ENCODE measurements around the gene SH3GL2. TPM values are rescaled to one million over a fixed set of nuclear protein-coding genes. Genes with fewer than 3 reads are reported as not detected.

SH3GL2 gene
- total and polyA plus RNA-seq, 8 donors: 0.84 to 10.3 (median 6.3) TPM

DNA sequence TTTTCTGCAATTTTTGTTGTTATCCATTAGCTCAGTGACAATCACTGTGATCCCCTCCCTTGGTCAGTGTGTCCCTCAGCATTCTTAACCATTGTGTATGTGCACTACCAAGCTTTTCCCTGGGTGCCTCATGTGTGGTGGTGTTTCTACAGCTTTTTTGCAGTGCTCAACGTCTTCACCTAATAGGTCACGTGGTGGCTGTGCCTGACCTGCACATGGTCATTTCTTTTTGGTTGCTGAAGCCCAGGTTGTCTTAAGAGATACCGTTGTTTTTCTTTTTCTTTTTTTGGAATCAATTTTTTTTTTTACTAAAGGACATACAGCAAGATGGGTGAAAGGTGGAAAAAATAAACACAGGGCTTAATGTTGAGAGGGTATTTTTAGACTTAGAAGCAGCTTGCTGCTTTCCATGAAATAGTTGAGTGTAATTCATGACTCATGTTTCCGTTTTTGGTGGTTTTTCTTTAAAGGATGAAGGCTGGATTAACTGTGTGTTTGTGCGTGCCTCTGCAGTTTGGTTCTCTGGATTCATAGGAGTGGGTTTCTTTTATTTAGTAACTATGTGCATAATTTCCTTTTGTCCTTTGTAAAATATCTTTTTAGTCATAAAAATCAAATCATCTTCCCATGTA lies 22.2 kb downstream of the SH3GL2 start:
- Histone ChIP-seq H3K27me3 (no peaks in the 10 kb centered on the region), H3K27ac (no peak overlapping the region), H3K36me3 (no peaks in the 10 kb centered on the region), H3K4me1 (no peaks in the 10 kb centered on the region), H3K9me3 (no peaks in the 10 kb centered on the region), H3K4me3 (no peak overlapping the region)
- intact Hi-C loops (cut with DNase I): no loop called here
- ATAC-seq (no peak), DNase-seq (no peak)
- TF ChIP-seq, protein P1, sequence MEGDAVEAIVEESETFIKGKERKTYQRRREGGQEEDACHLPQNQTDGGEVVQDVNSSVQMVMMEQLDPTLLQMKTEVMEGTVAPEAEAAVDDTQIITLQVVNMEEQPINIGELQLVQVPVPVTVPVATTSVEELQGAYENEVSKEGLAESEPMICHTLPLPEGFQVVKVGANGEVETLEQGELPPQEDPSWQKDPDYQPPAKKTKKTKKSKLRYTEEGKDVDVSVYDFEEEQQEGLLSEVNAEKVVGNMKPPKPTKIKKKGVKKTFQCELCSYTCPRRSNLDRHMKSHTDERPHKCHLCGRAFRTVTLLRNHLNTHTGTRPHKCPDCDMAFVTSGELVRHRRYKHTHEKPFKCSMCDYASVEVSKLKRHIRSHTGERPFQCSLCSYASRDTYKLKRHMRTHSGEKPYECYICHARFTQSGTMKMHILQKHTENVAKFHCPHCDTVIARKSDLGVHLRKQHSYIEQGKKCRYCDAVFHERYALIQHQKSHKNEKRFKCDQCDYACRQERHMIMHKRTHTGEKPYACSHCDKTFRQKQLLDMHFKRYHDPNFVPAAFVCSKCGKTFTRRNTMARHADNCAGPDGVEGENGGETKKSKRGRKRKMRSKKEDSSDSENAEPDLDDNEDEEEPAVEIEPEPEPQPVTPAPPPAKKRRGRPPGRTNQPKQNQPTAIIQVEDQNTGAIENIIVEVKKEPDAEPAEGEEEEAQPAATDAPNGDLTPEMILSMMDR (IDR thresholded peaks at IDR 0.05): no peak

DNA sequence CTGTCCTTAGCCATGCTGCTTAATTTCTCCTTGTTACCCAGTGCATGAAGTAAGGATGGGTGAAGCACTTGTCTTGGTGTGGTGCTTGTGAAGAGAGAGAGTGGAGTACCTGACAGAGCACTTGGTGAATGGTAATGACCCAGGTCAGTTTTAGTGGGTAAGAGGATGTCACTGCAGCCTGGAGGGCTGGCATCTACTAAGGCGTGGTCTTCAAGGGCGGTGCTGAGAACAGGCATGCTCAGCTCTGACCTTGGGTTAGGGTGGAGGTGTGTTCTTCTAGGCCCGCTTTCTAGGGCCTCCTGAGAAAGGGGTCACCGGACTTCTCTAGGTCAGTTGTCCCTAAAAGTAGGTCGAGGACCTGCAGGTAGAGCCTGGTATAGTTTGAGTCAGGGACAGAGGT lies 25.7 kb downstream of the SH3GL2 start:
- intact Hi-C loops (cut with DNase I): no loop called here
- TF ChIP-seq, protein P1 (IDR thresholded peaks at IDR 0.05): no peak
- Histone ChIP-seq H3K9me3 (no peaks in the 10 kb centered on the region), H3K27ac (no peak overlapping the region), H3K27me3 (no peaks in the 10 kb centered on the region), H3K36me3 (no peaks in the 10 kb centered on the region), H3K4me1 (no peaks in the 10 kb centered on the region), H3K4me3 (no peak overlapping the region)
- ATAC-seq: no peak
- DNase-seq: no peak

DNA sequence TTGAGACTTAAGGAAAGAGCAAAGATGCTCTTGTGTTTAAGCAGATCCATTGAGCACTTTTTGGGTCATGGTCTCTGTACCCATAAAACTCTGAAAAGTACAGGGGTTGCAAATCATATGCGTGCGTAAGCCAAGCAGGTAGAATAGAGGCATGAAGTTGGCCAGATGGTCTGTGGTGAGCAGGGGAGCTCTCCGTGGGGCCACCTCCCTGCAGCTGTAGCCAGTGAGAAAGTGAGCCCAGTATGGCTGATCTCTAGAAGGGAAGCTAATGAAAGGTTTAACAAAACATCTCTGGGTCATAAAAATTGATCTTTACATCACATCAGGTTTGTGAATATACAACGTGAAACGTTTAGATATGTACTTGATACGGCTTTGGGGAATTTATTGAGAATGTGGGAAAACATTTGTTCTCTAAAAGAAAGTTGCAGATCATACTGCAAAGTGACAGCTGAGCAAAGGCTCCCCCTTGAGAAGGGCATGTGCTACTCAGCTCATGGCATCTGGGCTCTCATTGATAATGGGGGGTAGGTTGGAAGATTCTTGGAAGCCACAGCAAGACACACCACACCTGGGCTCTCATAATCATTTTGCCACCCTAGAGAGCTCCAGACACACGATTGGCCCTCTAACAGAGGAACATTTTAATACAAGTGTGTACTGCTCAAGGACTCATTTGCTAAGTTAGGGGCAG lies 30.6 kb downstream of the SH3GL2 start:
- DNase-seq (no peak), ATAC-seq (no peak)
- H3K27ac ChIP-seq: no peak overlapping the region
- no peaks in the 10 kb centered on the region for H3K36me3 ChIP-seq
- no peaks in the 10 kb centered on the region for H3K9me3 ChIP-seq
- no peak overlapping the region for H3K4me3 ChIP-seq
- no peaks in the 10 kb centered on the region for H3K4me1 ChIP-seq
- TF ChIP-seq, protein P1 (IDR thresholded peaks at IDR 0.05): no peak
- no peaks in the 10 kb centered on the region for H3K27me3 ChIP-seq
- intact Hi-C loops (cut with DNase I): no loop called here

DNA sequence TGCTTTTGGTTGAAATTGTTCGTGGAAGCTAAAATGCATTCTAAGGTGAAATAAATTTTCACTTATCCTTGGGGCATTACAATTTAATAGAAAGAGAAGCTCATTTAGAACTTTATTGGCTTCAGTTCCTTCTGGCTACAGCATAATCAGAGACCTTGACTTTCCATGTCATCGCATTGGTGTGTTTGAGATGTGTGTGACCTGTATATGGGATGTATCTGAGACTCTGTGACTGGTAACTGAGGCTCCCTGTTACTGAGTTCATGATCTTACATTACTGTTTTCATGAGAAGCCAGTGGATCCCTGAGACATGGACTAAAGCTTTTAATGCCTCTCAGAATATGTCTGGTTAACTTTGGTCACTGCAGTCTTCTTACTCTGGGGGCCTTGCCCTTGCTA lies 32.5 kb downstream of the SH3GL2 start:
- ATAC-seq (no peak), DNase-seq (no peak)
- Histone ChIP-seq H3K4me3 (no peak overlapping the region), H3K9me3 (no peaks in the 10 kb centered on the region), H3K27ac (no peak overlapping the region), H3K36me3 (no peaks in the 10 kb centered on the region), H3K4me1 (no peaks in the 10 kb centered on the region), H3K27me3 (no peaks in the 10 kb centered on the region)
- intact Hi-C loops (cut with DNase I): no loop called here
- TF ChIP-seq, protein P1 (IDR thresholded peaks at IDR 0.05): no peak

DNA sequence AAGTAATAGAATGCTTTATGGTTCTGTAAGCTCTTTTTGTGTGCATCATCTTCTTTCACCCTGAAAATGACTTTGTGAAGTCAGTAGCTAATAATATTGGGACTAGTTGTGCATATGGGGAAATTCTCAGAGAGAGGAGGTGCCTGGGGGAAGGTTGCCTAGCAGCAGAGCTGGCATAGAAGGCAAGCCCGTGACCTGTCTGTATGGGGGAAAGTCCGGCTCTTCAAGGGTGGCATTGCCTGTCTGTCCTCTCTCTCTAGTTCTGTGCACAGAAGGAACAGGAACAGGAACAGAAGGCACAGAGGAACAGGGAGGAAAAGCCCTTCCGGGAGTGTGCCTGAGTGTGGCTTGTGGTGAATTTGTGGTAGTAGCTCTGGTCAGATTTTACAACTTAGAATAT lies 33.1 kb downstream of the SH3GL2 start:
- DNase-seq (no peak), ATAC-seq (peak; percentile 23)
- Histone ChIP-seq H3K36me3 (no peaks in the 10 kb centered on the region), H3K27me3 (no peaks in the 10 kb centered on the region), H3K9me3 (no peaks in the 10 kb centered on the region), H3K4me1 (no peaks in the 10 kb centered on the region), H3K27ac (no peak overlapping the region), H3K4me3 (no peak overlapping the region)
- intact Hi-C loops (cut with DNase I): no loop called here
- TF ChIP-seq, protein P1 (IDR thresholded peaks at IDR 0.05): no peak

Data from left lung (tissue), 10 donors.